ENCODE results near the gene SLC35B2.

GRCh38 chr6:44243345-44243744, 14.0 kb downstream of the SLC35B2 start:
- TF ChIP-seq CTCF (IDR thresholded peaks at IDR 0.05) (no peak), POLR2A (IDR thresholded peaks at IDR 0.05) (no peak)
